Stimulated activated CD8-positive, alpha-beta memory T cell treated with anti-CD3 and anti-CD28 coated beads, Interleukin-4, amount 100 ng/mL, for 4 hours (primary cell): ENCODE measurements around the gene EP400.
"Not testable (repeated sequence)": the region's sequence is repeated elsewhere in the genome, so short reads cannot be mapped to it uniquely, and the experiment has no call there.

ENCODE experiments used
- DNase-seq, 2 donors: peaks; one replicate each; pipeline ENCODE4 v3.0.0-alpha.2; 2020; ENCODE audit warnings: low read depth in 2 of 2, low spot score in 1 of 2

EP400 gene

DNA sequence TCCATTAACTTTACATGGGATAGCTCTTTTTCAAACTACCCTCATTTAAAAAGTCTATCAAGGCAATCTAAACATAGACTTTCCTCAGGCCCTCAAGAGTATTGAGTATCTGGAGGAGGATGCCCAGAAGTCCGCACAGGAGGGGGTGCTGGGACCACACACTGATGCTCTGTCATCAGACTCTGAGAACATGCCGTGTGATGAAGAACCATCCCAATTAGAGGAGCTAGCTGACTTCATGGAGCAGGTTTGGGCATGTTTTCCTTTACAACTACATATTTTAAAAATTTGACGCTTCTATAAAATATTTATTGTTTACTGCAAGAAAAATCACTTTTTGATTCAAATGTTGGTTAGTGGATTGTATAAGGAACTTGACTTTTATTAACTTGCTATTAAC is 93.5 kb downstream of the EP400 start:
- DNase-seq: no peak

- no peak for DNase-seq
These were observed 94.2 kb downstream of the EP400 start for GRCh38 chr12:132043770-132044467.

DNA sequence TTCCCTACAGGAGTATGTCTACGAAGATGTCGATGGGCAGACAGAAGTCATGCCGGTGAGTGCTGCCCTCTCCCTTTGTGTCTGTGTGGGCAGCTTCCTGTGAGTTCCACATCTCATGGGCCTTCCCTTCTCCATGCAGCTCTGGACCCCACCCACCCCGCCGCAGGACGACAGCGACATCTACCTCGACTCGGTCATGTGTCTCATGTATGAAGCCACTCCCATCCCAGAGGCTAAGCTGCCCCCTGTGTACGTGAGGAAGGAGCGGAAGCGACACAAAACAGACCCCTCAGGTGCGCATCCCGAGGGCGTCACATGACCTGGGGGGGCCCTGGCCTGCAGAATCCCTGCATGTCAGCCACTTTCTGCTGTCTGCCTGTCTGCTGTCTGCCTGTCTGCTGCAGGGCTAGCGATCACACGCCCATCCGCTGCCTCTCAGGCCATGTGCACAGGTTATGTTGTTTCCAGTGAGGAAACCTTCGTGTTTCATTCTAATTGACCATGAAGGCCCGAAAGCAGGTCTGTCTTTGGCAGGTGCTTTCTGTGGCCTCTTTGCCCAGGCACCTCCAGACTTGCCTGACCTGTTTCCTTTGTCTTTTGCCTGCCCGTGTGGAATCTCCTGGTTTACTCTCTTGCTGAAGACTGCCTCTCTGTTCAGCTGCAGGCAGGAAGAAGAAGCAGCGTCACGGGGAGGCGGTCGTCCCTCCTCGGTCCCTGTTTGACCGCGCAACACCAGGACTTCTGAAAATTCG is 95.1 kb downstream of the EP400 start:
- DNase-seq: no peak

GRCh38 chr12:132045751-132046150 is 96.0 kb downstream of the EP400 start:
- no peak for DNase-seq

DNA sequence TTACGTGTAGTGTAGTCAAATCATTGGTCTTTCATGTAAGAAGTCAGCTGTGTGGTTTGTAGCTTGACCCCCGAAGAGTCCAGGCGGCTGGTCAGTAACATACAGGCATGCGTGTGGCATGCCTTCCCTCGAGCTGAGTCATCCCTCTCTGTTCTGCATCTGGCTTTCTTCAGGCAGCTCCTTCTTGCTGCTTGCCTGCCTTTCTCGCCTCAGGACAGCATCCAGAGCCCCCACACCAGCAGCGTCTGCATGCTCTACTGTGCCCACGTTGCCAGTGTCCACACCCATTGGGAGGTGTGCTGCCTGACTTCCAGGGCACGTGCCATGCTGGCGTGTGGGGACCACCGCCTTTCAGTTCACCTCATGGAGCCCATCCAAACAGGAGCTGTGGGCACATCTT is 96.8 kb downstream of the EP400 start:
- no peak for DNase-seq

DNA sequence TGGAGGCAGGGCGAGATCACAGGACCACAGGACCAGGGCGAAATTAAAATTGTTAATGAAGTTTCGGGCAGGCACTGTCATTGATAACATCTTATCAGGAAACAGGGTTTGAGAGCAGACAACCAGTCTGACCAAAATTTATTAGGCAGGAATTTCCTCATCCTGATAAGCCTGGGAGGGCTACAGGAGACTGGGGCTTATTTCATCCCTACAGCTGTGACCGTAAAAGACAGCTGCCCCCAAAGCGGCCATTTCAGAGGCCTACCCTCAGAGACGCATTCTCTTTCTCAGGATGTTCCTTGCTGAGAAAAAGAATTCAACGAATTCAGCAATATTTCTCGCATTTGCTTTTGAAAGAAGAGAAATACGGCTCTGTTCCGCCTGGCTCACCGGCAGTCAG is 97.9 kb downstream of the EP400 start:
- not testable (repeated sequence) for DNase-seq

GRCh38 chr12:132049442-132049841 is 99.7 kb downstream of the EP400 start:
- no peak for DNase-seq

- no peak for DNase-seq
These were observed 100.1 kb downstream of the EP400 start for GRCh38 chr12:132049876-132050275.

GRCh38 chr12:132051718-132052117 is 102.0 kb downstream of the EP400 start:
- not testable (repeated sequence) for DNase-seq

DNA sequence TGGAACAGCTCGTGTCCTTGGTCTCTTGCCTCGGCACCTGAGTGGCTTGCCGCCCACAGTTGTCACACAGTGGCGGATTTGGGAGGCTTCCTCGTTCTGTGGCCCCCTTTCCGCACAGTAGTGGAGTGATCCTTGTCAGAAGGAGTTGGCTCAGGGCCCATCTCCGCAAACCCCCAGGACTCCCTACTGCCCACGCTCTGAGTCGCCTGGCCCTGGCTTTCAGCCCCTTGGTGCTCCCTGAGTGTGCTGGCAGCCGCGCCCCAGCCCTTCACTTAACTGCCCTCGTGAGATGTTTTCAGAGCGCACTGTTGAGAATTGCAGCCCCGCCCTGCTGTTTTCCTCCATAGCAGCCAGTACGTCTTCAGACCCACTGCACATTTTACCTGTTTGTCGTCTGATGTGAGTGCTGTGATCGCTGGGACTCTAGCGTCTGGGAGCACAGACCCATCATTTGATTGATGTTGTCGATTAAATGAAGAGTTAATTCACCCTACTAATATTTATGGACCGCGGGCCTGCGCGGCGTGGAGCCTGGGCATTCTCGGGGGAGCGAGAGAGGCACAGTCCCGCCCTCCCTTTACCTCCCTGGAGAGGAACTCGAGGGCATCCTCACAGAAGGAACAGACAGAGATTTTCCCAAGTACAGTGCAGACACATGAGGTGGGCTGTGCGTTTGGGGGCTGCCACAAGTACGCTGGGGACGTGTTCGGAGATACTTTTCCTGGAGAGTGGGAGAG is 102.6 kb downstream of the EP400 start:
- DNase-seq: no peak

DNA sequence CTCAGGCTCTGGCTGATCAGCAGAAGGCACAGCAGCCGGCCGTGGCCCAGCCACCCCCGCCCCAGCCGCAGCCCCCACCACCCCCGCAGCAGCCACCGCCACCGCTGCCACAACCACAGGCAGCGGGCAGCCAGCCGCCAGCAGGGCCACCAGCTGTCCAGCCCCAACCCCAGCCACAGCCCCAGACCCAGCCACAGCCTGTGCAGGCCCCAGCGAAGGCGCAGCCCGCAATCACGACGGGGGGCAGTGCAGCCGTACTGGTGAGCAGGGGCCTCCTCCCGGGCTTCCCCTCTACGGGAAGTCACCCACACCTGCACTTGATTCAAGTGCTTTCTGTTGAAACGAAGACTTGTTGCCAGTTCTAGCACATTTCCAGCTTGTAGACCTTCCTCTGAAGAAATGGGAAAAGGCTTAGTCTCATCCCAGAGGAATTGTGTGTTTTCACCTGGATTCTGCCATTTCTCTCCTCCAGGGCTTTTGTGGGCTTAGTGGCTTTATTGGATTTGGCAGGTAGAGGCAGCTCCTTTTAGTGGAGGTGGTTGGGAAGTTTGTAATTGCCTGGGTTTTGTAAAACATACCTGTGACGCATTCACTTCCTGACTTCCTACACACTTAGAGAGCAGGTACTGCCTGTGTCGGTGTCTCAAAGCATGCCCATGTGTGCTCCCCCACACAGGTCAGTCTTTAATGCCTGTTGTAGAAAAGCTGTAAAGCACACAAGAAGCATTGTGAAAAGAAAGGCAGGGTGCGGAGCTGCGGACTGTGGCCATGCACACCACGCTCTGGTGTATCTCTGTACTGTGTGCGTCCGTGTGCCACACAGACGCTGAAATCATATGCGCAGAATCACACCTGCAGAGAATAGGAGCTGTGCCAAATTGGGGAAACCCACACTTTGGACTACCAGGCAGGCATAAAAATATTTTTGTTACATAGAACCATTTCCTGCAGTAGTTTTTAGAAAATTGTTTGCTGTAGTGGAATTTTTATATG is 103.9 kb downstream of the EP400 start:
- DNase-seq: no peak

DNA sequence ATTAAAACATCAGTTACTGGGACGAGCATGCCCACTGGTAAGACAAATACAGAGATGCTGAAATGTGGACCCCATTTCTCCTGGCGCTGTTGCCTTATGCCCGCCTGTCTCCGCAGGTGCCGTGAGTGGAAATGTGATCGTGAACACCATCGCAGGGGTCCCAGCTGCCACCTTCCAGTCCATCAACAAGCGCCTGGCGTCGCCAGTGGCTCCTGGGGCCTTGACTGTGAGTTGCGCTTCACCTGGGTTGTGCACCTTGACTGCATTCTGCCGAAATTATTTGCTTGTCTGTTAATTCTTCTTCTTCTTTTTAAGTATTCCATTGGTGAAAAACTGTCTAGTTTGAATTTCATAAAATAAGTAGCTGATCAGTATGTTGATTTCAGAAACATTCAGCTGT is 105.2 kb downstream of the EP400 start:
- no peak for DNase-seq

- DNase-seq: no peak
These were observed 105.9 kb downstream of the EP400 start for GRCh38 chr12:132055535-132056096.

- DNase-seq: no peak
These were observed 106.6 kb downstream of the EP400 start for GRCh38 chr12:132056320-132056719.

GRCh38 chr12:132056951-132057350 is 107.2 kb downstream of the EP400 start:
- no peak for DNase-seq

- no peak for DNase-seq
These were observed 107.9 kb downstream of the EP400 start for GRCh38 chr12:132057691-132058090.

DNA sequence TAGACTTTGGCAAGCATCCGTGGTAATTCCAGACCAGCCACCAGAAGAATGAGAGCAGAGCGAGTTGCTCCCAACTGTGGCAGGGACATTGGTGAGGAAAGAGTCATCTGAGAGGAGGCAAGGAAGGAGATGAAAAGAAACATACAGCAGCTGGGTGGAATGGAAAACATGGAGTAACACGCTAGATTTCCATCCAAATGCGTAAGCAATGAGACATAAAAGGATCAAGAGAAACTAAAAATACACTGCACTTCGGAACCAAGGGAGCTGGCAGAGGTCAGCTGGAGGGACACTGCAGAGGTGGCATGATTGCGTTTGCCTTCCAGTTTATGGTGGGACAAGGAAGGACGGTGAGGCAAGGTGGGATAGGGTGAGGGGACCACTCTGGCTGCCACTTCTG is 111.5 kb downstream of the EP400 start:
- DNase-seq: no peak

GRCh38 chr12:132061641-132062430 is 112.1 kb downstream of the EP400 start:
- DNase-seq: no peak

GRCh38 chr12:132062481-132062880 is 112.7 kb downstream of the EP400 start:
- no peak for DNase-seq

DNA sequence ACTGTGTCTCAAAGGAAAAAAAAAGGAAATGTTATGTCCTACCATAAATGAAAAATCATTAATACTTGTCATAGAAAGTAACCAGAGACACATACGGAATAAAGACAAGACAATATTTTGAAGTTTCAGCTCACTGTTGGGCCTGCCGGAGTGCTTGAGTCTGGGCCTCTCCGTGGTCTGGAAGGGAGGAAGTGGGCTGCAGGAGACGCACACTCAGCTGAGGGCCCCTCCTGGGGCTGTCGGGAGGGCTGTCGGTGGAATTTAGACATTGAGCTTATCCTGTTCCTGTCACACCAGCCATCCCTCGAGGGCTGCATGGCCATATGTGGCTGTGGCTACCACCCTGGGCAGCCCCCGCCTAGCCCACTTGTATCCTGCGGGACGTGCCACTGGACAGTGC is 113.7 kb downstream of the EP400 start:
- no peak for DNase-seq
